NCI-H2081 (cell line): Measurements from ENCODE around the gene NR2F1.
A peak's percentile ranks its signal among the peaks of the same experiment; 100 is the strongest.

Source experiments
- DNase-seq, 2 experiments: peaks; one replicate each; lab custom pipeline; 2025; lab: John Stamatoyannopoulos, UW

The NR2F1 gene

DNA sequence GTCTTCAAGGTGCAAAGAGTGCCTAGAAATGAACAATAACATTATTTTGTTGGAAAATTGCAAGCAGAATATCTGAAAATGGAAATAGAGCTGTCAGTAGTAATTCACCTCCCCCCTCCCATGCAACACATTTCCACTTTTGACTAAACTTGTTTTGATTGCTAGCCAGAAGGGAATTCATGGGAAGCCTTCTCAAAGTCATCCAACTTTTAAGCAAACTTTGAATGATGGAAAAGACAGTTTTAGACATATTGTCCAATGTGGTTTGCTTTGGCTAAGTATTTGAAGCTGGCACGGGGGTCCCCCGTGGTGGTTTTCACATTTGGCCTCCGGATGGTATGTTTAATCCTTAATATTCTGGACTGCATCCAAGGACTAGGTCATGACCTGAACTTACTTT is 7.5 kb downstream of the NR2F1 start:
- no peak for DNase-seq

- DNase-seq = no peak
These were observed 8.4 kb downstream of the NR2F1 start for GRCh38 chr5:93591323-93591945.

GRCh38 chr5:93592883-93593282 is 9.9 kb downstream of the NR2F1 start:
- no peak for DNase-seq

DNA sequence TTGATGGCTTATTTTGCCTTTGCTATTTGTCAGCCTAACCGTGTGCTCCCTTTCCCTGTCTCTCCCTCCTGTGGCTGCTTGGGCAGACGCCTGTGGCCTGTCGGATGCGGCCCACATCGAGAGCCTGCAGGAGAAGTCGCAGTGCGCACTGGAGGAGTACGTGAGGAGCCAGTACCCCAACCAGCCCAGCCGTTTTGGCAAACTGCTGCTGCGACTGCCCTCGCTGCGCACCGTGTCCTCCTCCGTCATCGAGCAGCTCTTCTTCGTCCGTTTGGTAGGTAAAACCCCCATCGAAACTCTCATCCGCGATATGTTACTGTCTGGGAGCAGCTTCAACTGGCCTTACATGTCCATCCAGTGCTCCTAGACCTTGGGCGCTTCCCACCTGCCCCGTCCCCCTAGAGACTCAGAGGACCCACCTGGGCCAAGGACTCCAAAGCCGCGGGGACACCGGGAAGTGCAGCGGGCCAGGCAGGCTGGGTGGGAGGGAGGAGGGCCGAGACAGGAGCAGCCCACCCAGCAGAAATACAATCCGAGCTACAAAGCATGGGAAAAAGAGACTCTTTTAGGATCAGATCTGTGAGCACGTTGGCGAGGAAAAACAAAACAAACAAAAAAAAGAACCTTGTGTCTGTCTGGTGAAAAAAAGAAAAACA is 10.6 kb downstream of the NR2F1 start:
- no peak for DNase-seq

GRCh38 chr5:93594591-93595419 is 11.8 kb downstream of the NR2F1 start:
- no peak for DNase-seq

- no peak for DNase-seq
These were observed 12.6 kb downstream of the NR2F1 start for GRCh38 chr5:93595420-93596147.

GRCh38 chr5:93596310-93596675 is 13.3 kb downstream of the NR2F1 start:
- no peak for DNase-seq

DNA sequence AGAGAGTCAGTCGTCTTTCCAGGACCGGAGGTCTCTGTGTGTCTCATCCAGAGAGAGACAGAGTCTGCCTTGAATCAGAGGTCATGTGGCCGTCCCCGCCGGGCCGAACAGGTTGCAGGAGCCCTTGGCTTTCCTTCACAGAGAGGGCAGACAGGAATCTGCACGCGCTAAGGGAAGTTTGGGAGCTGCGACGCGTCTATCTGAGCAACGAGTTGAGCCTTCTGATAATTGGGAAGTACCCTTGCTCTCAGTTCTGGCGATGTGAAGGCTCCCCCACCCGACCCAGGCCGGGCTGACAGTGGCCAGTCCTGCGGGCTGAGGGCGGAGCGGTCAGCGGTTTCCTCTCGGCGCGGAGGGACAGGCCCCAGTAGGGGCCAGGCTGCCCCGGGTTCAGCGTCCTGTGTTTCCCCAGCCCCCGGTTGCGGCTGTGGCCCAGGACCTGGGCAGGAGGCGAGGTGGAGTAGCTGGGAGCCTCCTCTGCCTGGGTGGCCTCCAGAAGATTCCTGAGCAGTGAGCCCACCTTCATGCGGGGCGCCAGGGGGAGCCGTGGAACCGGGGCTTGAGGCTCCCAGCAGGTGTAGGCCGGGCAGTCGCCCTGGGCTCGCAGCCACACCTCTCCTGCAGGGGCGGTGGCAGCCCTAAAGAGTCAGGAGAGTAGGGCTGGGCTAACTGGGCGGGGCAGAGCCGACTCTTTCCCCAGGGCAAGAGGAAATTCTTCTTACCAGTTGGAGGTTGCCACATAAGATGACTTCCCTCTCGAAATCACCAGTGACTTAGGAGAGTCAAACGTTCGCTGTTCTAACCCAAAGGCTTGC is 13.9 kb downstream of the NR2F1 start:
- no peak for DNase-seq

DNA sequence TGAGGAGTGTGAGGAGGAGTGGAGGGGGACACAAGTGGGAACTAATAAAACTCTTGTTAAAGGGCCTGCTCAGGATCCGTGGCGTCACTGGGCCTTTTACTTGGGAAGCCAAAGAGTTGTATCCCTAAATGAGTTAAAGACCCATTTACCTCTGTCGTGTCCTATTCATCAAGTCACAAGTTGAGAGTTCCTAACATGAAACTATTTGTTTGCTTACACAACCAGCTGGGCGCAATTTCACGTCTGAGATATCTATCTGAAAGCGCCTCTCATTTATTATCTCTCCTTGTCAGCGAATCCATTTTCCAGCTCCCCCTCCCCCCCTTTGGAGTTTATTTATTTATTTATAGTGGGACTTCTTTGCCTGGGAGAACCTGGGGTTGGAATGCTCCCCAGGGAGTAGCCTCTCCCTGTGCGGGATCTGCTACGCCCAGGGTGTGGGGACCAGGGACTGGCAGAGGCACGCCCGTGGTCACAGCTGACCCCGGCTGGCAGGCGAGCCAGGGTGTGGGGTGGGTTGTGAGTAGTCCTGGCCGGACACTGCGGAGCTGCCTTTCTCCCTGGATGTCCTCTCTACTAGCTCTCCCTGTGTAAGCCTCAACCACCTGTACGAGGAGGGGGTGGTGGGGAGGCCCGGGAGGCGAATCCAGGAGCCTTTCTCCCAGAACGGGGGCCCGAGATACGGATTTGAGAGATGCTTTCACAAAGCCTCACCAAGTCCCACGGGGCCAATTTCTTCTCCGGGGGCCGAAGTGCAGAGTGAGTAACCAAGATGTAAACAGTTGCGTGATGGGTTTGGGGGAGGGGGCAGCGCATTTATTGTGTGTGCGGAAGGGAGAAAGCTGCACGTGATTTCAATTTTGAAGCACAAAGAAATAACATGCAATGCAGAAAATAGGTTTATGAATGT is 15.3 kb downstream of the NR2F1 start:
- no peak for DNase-seq

DNA sequence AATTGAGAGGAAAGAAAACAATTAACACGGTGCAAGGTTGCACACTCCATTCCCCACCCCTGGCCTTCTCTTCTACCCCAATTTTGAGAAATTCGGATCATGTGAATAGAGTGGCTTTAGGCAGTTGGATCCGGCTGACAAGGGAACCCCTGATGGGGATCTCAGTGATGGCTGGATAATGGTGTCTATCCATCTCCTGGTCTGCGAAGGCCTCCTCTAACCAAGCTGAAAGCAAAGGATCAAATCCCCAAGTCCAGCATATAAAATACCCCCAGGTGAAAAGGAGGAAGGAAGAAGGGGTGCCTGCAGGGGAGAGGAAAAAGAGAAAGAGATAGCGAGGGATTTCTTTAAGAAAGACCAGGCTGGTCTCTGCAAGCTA is 16.0 kb downstream of the NR2F1 start:
- DNase-seq = no peak

- DNase-seq = no peak
These were observed 16.5 kb downstream of the NR2F1 start for GRCh38 chr5:93599399-93600120.

DNA sequence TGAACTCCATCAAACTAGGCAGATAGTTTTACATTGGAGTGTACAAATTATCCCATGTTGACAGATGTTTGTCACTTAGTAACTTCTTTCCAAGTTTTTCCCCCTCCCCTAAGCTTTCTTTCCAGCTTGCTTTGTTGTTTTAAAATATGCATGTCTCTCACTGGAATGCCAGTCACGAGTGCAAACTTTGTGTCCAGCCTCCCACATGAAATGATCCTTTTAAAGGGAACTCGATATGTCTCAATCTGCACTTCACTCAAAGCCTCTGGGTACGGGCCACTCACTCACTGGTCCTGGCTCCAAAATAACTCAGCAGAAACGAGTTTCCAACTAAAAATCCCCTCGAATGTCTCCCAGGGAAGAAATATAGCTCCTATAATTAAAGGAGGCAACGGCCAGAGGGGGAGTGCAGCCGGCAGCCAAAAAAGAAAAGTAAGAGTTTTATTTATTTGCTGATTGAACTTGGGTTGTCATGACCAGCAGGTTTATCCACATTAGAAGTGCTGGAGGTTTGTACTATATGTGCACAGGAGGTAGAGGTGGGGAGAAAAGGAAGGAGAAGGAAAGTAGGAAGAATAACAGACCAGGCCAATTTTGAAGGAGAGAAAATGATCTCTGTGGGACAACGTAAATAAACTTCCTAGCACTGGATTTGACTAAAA is 17.5 kb downstream of the NR2F1 start:
- no peak for DNase-seq

DNA sequence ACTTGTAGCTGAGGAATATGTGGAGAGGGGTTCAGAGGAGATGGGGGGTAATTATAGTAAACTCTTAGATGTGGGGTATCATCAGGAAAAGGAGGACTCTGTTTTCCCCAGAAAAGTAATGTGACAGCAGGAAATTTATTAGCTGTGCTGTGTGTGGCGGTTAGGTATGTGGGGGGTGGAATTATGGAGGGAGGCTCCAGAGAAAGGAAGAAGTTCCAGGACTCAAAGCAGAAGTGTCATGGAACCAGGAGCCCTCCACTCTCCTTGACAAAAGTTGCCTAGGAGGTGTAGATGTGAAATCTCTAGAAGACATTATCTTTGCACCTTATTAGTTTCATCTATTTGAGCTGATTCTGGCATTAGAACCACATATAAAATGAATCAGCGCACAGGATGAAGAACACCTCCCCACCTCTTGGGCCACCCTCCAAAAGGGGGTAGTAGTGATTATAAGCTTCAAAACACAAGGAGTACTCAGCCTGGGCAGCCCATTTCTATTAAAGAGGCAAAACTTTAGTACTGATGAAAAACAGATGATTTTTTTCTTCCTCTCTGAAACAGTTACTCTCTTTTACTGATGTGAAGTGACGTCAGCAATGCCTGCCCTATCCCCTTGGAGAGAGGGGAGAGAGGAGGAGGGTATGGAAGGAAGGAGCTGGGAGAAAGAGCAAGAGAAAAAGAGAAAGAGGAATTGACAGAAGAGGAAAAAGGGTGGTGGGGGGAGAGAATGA is 18.2 kb downstream of the NR2F1 start:
- no peak for DNase-seq

GRCh38 chr5:93601802-93602155 is 18.8 kb downstream of the NR2F1 start:
- DNase-seq = no peak

DNA sequence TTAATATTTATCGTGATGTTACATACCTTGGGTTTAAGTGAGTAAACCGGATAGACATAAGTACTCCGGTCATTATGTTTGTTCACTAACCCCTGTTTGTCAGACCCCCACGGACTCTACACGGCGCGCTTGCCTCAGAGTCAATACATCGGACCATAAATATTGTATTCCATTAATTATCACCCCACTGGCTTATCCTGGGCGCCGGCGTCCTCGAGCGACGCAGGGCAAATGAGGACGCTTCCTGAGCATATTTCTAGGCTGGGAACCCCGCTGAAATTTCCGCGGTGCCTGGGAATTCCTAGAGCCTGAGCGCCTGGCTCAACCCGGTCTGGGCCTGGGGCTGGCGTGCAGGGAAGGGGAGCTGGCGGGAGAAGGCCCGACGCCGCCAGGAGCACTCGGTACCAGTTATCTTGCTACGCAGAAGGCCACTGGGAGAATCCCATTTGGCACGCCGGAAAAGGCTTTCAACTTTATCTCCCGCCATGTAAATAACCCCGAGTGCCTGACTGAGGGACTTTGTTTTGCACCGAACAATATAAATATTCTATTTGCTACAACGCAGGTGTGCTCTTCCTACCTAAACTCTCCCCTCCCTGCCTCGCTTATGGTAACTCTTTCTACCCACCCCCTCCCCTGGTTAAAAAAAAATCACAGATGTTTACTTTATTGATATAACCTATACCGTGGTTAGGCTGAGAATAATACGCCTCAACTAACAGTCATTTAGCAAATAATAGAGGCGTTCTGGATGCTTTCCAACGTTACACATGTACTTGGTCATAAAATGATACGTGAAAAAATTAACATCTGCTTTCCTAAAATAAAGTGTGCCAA is 19.4 kb downstream of the NR2F1 start:
- DNase-seq = peak in 1 of 2 experiments; percentile 43

DNA sequence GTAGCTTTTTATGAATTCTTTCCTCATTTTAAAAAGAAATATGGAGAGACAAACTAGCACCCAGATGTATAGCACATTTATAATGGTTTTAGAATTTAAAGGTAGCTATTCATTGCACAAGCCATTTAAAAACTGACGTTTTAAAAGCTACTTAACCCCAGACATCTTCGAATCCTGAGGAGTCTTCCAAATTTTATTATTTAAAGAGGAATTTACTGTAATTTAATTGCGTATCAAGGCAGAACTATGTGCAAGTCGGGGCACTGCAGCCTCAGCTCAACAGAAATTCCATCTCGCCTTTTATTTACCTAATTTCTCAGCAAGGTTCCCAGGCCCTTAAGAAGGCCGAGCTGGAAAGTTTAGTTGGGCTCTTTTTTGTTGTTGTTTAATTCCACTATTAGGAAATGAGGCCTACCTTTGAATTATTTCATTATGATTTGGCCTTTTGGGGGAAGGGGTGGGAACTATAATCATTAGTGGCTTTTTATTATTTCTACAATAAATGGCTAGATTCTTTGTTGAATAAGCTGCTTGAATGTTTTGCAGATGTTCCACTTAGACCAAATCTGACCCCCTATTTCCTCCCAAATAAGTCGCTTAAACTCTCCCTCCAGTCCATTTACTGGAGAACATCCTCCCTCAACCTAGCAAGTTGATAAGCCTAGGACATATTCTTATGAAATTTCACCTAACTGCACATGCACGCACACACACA is 20.2 kb downstream of the NR2F1 start:
- no peak for DNase-seq
